Kidney (tissue), 14 donors: ENCODE results near the gene NEK7. TPM values are rescaled to one million over a fixed set of nuclear protein-coding genes. Genes with fewer than 3 reads are reported as not detected.

Source experiments
- DNase-seq, 5 donors: peaks; one replicate each; pipeline ENCODE4 v3.0.0-alpha.2; 2013 to 2020
- FAIRE-seq: peaks from 2 replicates; lab custom pipeline; 2012; peaks lifted over from hg19 to GRCh38; lab: Jason Lieb, UNC
- H3K27ac ChIP-seq, 2 donors: one replicate each; pipeline ENCODE4 v1.7.0; 2013; ENCODE audit warnings: low read depth in 2 of 2, low read length in 2 of 2, inconsistent platforms in 1 of 2
- H3K27me3 ChIP-seq: one replicate; pipeline ENCODE4 v1.7.1; 2013; ENCODE audit warnings: low read length, inconsistent platforms; ENCODE audit not compliant: control insufficient read depth, insufficient read depth
- H3K36me3 ChIP-seq, 3 donors: one replicate each; pipeline versions ENCODE4 v1.7.0 to v1.7.1; 2013; ENCODE audit warnings: low read length in 3 of 3, control low read depth in 1 of 3, inconsistent platforms in 1 of 3; ENCODE audit not compliant: insufficient read depth in 3 of 3, control insufficient read depth in 2 of 3
- H3K4me1 ChIP-seq, 3 donors: one replicate each; pipeline versions ENCODE4 v1.7.0 to v1.7.1; 2013; ENCODE audit warnings: low read length in 3 of 3, inconsistent platforms in 1 of 3, low read depth in 1 of 3; ENCODE audit not compliant: control insufficient read depth in 2 of 3, insufficient read depth in 2 of 3
- H3K4me3 ChIP-seq, 3 donors: one replicate each; pipeline versions ENCODE4 v1.7.0 to v1.8.1; 2013; ENCODE audit warnings: low read length in 3 of 3, control low read depth in 1 of 3, inconsistent platforms in 1 of 3
- H3K9ac ChIP-seq, 3 donors: one replicate each; pipeline versions ENCODE4 v1.7.0 to v1.7.1; 2013; ENCODE audit warnings: low read length in 3 of 3, control low read depth in 1 of 3, inconsistent platforms in 1 of 3
- H3K9me3 ChIP-seq, 3 donors: one replicate each; pipeline versions ENCODE4 v1.7.0 to v1.7.1; 2013; ENCODE audit warnings: low read length in 3 of 3, control low read depth in 1 of 3, inconsistent platforms in 1 of 3; ENCODE audit not compliant: control insufficient read depth in 2 of 3, insufficient read depth in 1 of 3
- intact Hi-C: fragments of 100-400 bp; cut with DNase I; formaldehyde crosslinking; loops from one replicate; pipeline ENCODE4 v1.11.1; 2022
- polyA plus RNA-seq: library from polyadenylated mRNA; stranded (reverse); fragments of 350-450 nt; fragmentation: Illumina TruSeq; extraction: RNeasy Lipid Tissue Mini Kit (QIAGEN cat#74804); gene quantifications from one replicate; pipeline ENCODE4 v1.2.3, GENCODE V29; 2014; ENCODE audit warnings: low read depth, low replicate concordance; ENCODE audit not compliant: insufficient read depth
- total RNA-seq: library from RNA; stranded (reverse); fragmentation: NEBNext Ultra II Directional; extraction: Animal tissue kit (Norgen Biotek cat#: 25700); gene quantifications from one replicate; pipeline ENCODE4 v1.2.1, GENCODE V29; 2021
- TF ChIP-seq, protein P1 (sequence below): IDR thresholded peaks from 3 replicates; pipeline ENCODE4 v1.5.1; 2012; ENCODE audit warnings: mild to moderate bottlenecking, moderate library complexity, borderline replicate concordance; ENCODE audit not compliant: insufficient read depth; ENCODE audit errors: extremely low read depth
- donor health status: control.
- donor health status: control.
- donor health status: control.
- donor health status: control.
- donor health status: control.
- donor health status: DM: yes; HTN: yes; CAD: no.
- donor health status: Normal renal cell carcinoma (clear cell type).

The NEK7 gene
- total and polyA plus RNA-seq, 2 donors from 2014 or later, result 17.3 to 65.5 TPM

DNA sequence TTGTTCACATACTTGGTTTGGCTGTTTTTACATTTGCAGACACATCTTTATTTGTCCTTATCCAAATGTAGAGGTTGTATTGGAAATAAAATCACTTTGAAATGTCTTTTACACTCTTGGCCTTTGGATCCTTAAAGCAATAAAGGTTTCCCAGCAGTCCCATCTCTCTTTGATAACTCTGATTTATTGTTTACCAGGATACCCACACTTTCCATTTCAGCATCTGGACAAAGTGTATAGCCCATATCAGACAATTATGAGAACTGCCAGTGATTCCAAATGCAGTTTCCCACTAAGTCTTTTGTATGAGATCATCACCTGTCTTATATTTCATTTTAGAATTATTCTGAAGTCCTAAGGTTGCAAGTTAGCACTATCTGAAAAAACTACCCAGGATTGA, 114.7 kb downstream of the NEK7 start:
- H3K4me3 ChIP-seq, result no peak overlapping the region
- H3K9ac ChIP-seq, result no peak overlapping the region
- no peaks in the 10 kb centered on the region for H3K9me3 ChIP-seq
- no peaks in the 10 kb centered on the region for H3K27me3 ChIP-seq
- intact Hi-C loops, result no loop called here
- H3K36me3 ChIP-seq, result peaks cover 0 to 2% (median 0%) of the 10 kb centered on the region in 3 donors
- no peak overlapping the region for H3K27ac ChIP-seq
- H3K4me1 ChIP-seq, result peaks cover 0 to 5% (median 0%) of the 10 kb centered on the region in 3 donors
- TF ChIP-seq, protein P1, sequence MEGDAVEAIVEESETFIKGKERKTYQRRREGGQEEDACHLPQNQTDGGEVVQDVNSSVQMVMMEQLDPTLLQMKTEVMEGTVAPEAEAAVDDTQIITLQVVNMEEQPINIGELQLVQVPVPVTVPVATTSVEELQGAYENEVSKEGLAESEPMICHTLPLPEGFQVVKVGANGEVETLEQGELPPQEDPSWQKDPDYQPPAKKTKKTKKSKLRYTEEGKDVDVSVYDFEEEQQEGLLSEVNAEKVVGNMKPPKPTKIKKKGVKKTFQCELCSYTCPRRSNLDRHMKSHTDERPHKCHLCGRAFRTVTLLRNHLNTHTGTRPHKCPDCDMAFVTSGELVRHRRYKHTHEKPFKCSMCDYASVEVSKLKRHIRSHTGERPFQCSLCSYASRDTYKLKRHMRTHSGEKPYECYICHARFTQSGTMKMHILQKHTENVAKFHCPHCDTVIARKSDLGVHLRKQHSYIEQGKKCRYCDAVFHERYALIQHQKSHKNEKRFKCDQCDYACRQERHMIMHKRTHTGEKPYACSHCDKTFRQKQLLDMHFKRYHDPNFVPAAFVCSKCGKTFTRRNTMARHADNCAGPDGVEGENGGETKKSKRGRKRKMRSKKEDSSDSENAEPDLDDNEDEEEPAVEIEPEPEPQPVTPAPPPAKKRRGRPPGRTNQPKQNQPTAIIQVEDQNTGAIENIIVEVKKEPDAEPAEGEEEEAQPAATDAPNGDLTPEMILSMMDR, result no peak
- DNase-seq (no peak), FAIRE-seq (no peak)

DNA sequence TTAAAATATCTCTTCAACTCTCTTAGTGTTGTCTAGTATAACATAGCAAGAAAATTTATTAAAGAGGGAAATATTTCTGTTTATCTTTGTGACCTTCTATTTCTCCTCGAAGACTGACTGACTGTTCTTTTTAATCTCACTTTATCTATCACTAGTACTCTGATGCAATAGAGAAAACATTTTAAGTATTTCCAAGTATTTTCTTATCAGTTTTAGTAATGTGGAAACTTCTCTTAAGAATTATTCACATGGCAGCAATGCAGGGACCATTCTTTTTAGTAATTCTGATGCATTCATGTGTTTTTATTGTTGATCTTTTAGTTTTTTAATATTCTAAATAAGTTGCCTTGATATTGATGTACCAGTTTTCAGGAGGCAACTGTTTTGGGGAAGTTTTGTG, 115.7 kb downstream of the NEK7 start:
- TF ChIP-seq, protein P1, result no peak
- no peak overlapping the region for H3K9ac ChIP-seq
- H3K27ac ChIP-seq, result no peak overlapping the region
- DNase-seq, result no peak
- H3K27me3 ChIP-seq, result no peaks in the 10 kb centered on the region
- peaks cover 0 to 5% (median 0%) of the 10 kb centered on the region in 3 donors for H3K4me1 ChIP-seq
- H3K9me3 ChIP-seq, result no peaks in the 10 kb centered on the region
- no peak overlapping the region for H3K4me3 ChIP-seq
- no peak for FAIRE-seq
- H3K36me3 ChIP-seq, result no peaks in the 10 kb centered on the region
- intact Hi-C loops, result no loop called here

DNA sequence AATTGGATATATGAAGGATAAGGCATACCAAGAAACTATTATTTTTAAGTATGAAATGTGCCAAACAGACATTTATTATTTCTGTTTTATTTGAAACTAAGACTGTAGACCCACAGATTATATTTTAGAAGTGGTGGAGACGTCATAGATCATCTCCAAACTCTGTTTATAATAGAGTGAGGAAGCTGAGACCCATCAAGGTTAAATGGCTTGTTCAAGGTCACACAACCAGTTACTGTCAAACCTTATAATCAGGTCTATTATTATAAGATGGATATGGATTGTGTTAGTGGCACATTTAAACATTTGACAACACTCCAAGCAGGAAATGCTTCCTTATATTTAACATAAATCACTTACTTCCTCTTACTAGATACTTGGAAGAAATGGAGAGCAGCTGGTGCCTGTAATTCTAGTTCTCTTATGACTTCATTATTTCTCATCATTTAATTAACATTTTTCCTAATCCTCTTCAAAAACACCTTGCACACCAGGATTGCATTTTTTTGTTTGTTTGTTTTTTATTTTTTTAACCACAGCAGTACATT, 117.0 kb downstream of the NEK7 start:
- intact Hi-C loops, result no loop called here
- Histone ChIP-seq H3K36me3 (no peaks in the 10 kb centered on the region), H3K9me3 (no peaks in the 10 kb centered on the region), H3K27ac (no peak overlapping the region), H3K4me3 (no peak overlapping the region), H3K27me3 (no peaks in the 10 kb centered on the region), H3K4me1 (peaks cover 0 to 5% (median 0%) of the 10 kb centered on the region in 3 donors), H3K9ac (no peak overlapping the region)
- FAIRE-seq, result no peak
- peak in 1 of 5 donors; percentile 36 for DNase-seq
- TF ChIP-seq, protein P1, result no peak

DNA sequence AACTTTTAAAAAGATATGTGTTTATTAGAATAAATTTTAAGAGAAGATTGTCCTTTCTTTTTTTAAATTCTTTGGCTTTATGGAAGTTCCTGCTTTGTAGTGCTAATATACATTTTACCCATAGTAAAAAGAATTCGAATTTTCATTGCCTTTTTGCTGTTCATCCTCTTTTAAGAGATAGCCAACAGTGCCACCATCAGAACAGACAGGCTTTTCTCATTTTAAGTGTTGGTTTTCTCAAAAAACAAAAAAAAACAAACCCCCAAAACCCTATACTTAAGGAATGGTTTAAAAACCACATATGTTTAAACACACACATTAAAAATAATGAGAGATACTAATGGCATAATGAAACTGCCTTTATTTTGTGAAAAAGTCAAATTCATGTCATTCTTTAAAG, 118.8 kb downstream of the NEK7 start:
- no peaks in the 10 kb centered on the region for H3K27me3 ChIP-seq
- no peak overlapping the region for H3K4me3 ChIP-seq
- no peak overlapping the region for H3K9ac ChIP-seq
- DNase-seq, result no peak
- H3K27ac ChIP-seq, result no peak overlapping the region
- no peak for FAIRE-seq
- intact Hi-C loops, result no loop called here
- TF ChIP-seq, protein P1, result no peak
- no peaks in the 10 kb centered on the region for H3K4me1 ChIP-seq
- no peaks in the 10 kb centered on the region for H3K9me3 ChIP-seq
- H3K36me3 ChIP-seq, result no peaks in the 10 kb centered on the region
